GM23338 (cell line): ENCODE results near the gene ETV4. TPM values are rescaled to one million over a fixed set of nuclear protein-coding genes. Genes with fewer than 3 reads are reported as not detected.

Experiments used
- ATAC-seq: fragments of 200-7000 bp; cut with Tn5 transposase; 3 replicates; pipeline ENCODE4 v1.9.1; 2020
- DNase-seq: peaks from one replicate; pipeline ENCODE4 v3.0.0-alpha.2; 2015; ENCODE audit warnings: low spot score
- H2AFZ ChIP-seq: fragments of 200-600 bp; sonication (generic); 2 replicates; pipeline ENCODE4 v1.8.0; 2016; ENCODE audit warnings: antibody characterized with exemption, mild to moderate bottlenecking, moderate library complexity
- H3F3A ChIP-seq: fragments of 200-600 bp; sonication (generic); replicated peaks from 2 replicates; pipeline ENCODE4 v1.8.0; 2017; ENCODE audit warnings: antibody characterized with exemption, mixed run types, low read depth
- H3K27ac ChIP-seq: fragments of 200-600 bp; sonication (generic); 2 replicates; pipeline ENCODE4 v1.6.1; 2016; ENCODE audit warnings: low read depth
- H3K27me3 ChIP-seq: fragments of 200-600 bp; sonication (generic); 2 replicates; pipeline ENCODE4 v1.8.0; 2016; ENCODE audit warnings: mild to moderate bottlenecking, mixed run types, moderate library complexity; ENCODE audit not compliant: insufficient read depth
- H3K36me3 ChIP-seq: fragments of 200-600 bp; sonication (generic); 2 replicates; pipeline ENCODE4 v1.8.0; 2016; ENCODE audit warnings: mild to moderate bottlenecking; ENCODE audit not compliant: insufficient read depth
- H3K4me1 ChIP-seq: fragments of 200-600 bp; sonication (generic); 2 replicates; pipeline ENCODE4 v1.8.0; 2016; ENCODE audit warnings: mild to moderate bottlenecking, moderate library complexity; ENCODE audit not compliant: insufficient read depth
- H3K4me2 ChIP-seq: fragments of 200-600 bp; sonication (generic); 2 replicates; pipeline ENCODE4 v1.7.1; 2017; ENCODE audit warnings: mixed run types
- H3K4me3 ChIP-seq: fragments of 200-600 bp; sonication (generic); 2 replicates; pipeline ENCODE4 v1.6.1; 2016; ENCODE audit warnings: mixed run types
- H3K79me2 ChIP-seq: fragments of 200-600 bp; sonication (generic); replicated peaks from 2 replicates; pipeline ENCODE4 v1.8.0; 2017; ENCODE audit warnings: mild to moderate bottlenecking; ENCODE audit not compliant: insufficient read depth
- H3K9me2 ChIP-seq: fragments of 200-600 bp; sonication (generic); 2 replicates; pipeline ENCODE4 v1.8.0; 2017; ENCODE audit not compliant: insufficient read depth
- H4K20me1 ChIP-seq: fragments of 200-600 bp; sonication (generic); replicated peaks from 2 replicates; pipeline ENCODE4 v1.8.0; 2017; ENCODE audit warnings: mild to moderate bottlenecking; ENCODE audit not compliant: insufficient read depth
- H3K27ac Mint-ChIP-seq: 2 replicates; pipeline ENCODE4 v1.8.0; 2020; ENCODE audit warnings: inconsistent platforms, mild to moderate bottlenecking, moderate library complexity, mixed read lengths
- H3K27me3 Mint-ChIP-seq: 3 replicates; pipeline ENCODE4 v1.8.0; 2022; ENCODE audit warnings: low read depth, mild to moderate bottlenecking, moderate library complexity, mixed read lengths, inconsistent platforms; ENCODE audit not compliant: insufficient read depth, poor library complexity
- H3K36me3 Mint-ChIP-seq: 3 replicates; pipeline ENCODE4 v1.8.0; 2021; ENCODE audit warnings: low read depth, mild to moderate bottlenecking, inconsistent platforms, moderate library complexity, mixed read lengths
- H3K4me1 Mint-ChIP-seq: 3 replicates; pipeline ENCODE4 v1.8.0; 2020; ENCODE audit warnings: mild to moderate bottlenecking, inconsistent platforms, mixed read lengths
- H3K4me3 Mint-ChIP-seq: 3 replicates; pipeline ENCODE4 v1.8.0; 2021; ENCODE audit warnings: moderate library complexity, mild to moderate bottlenecking, inconsistent platforms, mixed read lengths
- H3K9me3 Mint-ChIP-seq: 3 replicates; pipeline ENCODE4 v1.8.0; 2020; ENCODE audit warnings: moderate library complexity, mild to moderate bottlenecking, inconsistent platforms, mixed read lengths
- CREB1 ChIP-seq: fragments of 250-450 bp; sonication (Bioruptor Pico); IDR thresholded peaks from 2 replicates; pipeline ENCODE4 v1.5.0; 2020; ENCODE audit warnings: low read depth, mild to moderate bottlenecking, moderate library complexity
- EZH2 ChIP-seq: fragments of 200-600 bp; sonication (generic); IDR thresholded peaks from one replicate; pipeline ENCODE4 v1.8.0; 2017; ENCODE audit warnings: antibody characterized with exemption, mild to moderate bottlenecking, low read depth; ENCODE audit not compliant: unreplicated experiment
- EZH2phosphoT487 ChIP-seq: fragments of 200-600 bp; sonication (generic); IDR thresholded peaks from one replicate; pipeline ENCODE4 v1.8.1; 2018; ENCODE audit warnings: antibody characterized with exemption; ENCODE audit not compliant: unreplicated experiment
- JUNB ChIP-seq: IDR thresholded peaks from one replicate; pipeline ENCODE4 v1.6.1; 2016; ENCODE audit warnings: antibody characterized with exemption; ENCODE audit not compliant: unreplicated experiment
- NANOG ChIP-seq: IDR thresholded peaks from 2 replicates; pipeline ENCODE4 v1.6.1; 2016; ENCODE audit warnings: antibody characterized with exemption, borderline replicate concordance
- POLR2AphosphoS5 ChIP-seq: IDR thresholded peaks from 2 replicates; pipeline ENCODE4 v1.6.1; 2016; ENCODE audit warnings: antibody characterized with exemption, low read depth
- STAT1 ChIP-seq: IDR thresholded peaks from one replicate; pipeline ENCODE4 v1.6.1; 2016; ENCODE audit warnings: antibody characterized with exemption; ENCODE audit not compliant: unreplicated experiment
- ZNF114 ChIP-seq: fragments of 250-450 bp; sonication (Bioruptor Pico); IDR thresholded peaks from 2 replicates; pipeline ENCODE4 v1.5.0; 2020; ENCODE audit warnings: mild to moderate bottlenecking, moderate library complexity
- ZNF331 ChIP-seq: fragments of 250-450 bp; sonication (Bioruptor Pico); IDR thresholded peaks from 2 replicates; pipeline ENCODE4 v1.5.0; 2020; ENCODE audit warnings: low read depth, mild to moderate bottlenecking, moderate library complexity
- polyA plus RNA-seq: library from polyadenylated mRNA; unstranded; fragments of >200 nt; fragmentation: Nextera tagmentation; extraction: Ambion mirVana; gene quantifications from 2 replicates; pipeline ENCODE4 v1.2.1, GENCODE V29; 2016
- total RNA-seq: library from RNA; depleted of rRNA; stranded (reverse); fragments of >200 nt; shearing (Covaris generic); gene quantifications from 2 replicates; pipeline ENCODE4 v1.2.3, GENCODE V29; 2014
- TF ChIP-seq, protein P1 (sequence below): fragments of 250-450 bp; sonication (Bioruptor Pico); IDR thresholded peaks from 2 replicates; pipeline ENCODE4 v1.5.0; 2020; ENCODE audit warnings: mild to moderate bottlenecking, moderate library complexity

Gene ETV4
- total and polyA plus RNA-seq, 2 experiments from 2014 or later, result 97.2 to 149 TPM

DNA sequence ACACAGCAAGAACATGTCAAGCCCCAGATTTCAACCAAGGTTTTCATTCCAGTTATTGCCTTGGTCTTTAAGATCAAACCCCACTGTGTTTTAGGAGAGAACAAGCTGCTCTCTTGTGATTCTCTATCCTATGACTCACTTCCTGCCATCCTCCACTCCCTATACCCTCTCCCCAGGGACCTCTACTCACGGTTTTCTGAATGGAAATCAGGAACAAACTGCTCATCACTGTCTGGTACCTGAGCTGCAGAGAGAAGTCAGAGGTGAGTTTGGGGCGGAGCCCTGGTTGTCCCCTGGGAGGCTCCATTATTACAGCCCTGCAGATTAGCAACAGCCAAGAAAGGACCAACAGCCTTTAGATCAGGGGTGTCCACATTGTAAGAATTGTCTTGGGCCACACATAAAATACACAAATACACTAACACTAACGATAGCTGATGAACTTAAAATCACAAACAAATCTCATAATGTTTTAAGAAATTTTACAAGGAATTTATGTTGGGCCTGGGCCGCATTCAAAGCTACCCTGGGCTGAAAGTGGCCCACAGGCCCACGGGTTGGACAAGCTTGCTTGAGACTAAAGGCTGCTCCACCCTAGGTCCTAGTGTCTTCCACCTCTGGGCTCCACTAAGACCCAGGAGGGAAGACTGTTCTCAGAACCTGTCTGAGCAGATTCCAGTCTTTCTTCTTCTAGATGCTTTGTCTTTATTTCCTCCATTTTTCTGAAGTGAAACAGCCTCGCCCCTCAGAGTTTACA is 9.7 kb downstream of the ETV4 start (continued):
- TF ChIP-seq, protein P1, sequence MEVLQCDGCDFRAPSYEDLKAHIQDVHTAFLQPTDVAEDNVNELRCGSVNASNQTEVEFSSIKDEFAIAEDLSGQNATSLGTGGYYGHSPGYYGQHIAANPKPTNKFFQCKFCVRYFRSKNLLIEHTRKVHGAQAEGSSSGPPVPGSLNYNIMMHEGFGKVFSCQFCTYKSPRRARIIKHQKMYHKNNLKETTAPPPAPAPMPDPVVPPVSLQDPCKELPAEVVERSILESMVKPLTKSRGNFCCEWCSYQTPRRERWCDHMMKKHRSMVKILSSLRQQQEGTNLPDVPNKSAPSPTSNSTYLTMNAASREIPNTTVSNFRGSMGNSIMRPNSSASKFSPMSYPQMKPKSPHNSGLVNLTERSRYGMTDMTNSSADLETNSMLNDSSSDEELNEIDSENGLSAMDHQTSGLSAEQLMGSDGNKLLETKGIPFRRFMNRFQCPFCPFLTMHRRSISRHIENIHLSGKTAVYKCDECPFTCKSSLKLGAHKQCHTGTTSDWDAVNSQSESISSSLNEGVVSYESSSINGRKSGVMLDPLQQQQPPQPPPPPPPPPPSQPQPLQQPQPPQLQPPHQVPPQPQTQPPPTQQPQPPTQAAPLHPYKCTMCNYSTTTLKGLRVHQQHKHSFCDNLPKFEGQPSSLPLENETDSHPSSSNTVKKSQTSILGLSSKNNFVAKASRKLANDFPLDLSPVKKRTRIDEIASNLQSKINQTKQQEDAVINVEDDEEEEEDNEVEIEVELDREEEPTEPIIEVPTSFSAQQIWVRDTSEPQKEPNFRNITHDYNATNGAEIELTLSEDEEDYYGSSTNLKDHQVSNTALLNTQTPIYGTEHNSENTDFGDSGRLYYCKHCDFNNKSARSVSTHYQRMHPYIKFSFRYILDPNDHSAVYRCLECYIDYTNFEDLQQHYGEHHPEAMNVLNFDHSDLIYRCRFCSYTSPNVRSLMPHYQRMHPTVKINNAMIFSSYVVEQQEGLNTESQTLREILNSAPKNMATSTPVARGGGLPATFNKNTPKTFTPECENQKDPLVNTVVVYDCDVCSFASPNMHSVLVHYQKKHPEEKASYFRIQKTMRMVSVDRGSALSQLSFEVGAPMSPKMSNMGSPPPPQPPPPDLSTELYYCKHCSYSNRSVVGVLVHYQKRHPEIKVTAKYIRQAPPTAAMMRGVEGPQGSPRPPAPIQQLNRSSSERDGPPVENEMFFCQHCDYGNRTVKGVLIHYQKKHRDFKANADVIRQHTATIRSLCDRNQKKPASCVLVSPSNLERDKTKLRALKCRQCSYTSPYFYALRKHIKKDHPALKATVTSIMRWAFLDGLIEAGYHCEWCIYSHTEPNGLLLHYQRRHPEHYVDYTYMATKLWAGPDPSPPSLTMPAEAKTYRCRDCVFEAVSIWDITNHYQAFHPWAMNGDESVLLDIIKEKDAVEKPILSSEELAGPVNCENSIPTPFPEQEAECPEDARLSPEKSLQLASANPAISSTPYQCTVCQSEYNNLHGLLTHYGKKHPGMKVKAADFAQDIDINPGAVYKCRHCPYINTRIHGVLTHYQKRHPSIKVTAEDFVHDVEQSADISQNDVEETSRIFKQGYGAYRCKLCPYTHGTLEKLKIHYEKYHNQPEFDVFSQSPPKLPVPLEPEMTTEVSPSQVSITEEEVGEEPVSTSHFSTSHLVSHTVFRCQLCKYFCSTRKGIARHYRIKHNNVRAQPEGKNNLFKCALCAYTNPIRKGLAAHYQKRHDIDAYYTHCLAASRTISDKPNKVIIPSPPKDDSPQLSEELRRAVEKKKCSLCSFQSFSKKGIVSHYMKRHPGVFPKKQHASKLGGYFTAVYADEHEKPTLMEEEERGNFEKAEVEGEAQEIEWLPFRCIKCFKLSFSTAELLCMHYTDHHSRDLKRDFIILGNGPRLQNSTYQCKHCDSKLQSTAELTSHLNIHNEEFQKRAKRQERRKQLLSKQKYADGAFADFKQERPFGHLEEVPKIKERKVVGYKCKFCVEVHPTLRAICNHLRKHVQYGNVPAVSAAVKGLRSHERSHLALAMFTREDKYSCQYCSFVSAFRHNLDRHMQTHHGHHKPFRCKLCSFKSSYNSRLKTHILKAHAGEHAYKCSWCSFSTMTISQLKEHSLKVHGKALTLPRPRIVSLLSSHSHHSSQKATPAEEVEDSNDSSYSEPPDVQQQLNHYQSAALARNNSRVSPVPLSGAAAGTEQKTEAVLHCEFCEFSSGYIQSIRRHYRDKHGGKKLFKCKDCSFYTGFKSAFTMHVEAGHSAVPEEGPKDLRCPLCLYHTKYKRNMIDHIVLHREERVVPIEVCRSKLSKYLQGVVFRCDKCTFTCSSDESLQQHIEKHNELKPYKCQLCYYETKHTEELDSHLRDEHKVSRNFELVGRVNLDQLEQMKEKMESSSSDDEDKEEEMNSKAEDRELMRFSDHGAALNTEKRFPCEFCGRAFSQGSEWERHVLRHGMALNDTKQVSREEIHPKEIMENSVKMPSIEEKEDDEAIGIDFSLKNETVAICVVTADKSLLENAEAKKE (CRISPR knock-in tag), result no peak
- TF ChIP-seq POLR2AphosphoS5 (no peak), NANOG (no peak), ZNF114 (CRISPR knock-in tag) (no peak), CREB1 (CRISPR knock-in tag) (no peak), STAT1 (no peak), ZNF331 (CRISPR knock-in tag) (no peak), EZH2 (no peak)

DNA sequence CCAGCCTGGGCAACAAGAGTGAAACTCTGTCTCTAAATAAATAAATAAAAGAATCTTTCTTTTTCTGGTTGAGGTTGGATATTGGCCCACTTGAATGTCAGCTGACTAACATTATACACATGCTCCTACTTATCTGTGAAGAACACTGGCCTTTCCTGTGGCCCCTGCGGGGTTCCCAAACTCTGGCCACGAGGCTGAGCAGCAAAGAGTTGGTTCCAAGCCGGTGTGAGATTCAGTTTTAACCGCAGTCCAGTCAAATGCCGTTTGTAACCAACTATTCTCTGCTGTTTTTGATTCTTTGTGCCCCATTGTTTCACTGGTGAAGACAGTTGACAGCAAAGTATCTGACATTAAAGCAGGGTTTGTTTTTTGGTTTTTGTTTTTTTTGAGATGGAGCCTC is 11.2 kb downstream of the ETV4 start:
- no peak for DNase-seq
- no peak for ATAC-seq
- H3K36me3 ChIP-seq, result 0 out of 2 replicates have a peak, but pooled peaks cover 4% of the 10 kb centered on the region
- H3K9me2 ChIP-seq, result no peaks in the 10 kb centered on the region
- H3K27ac ChIP-seq, result peak overlapping the region; percentile 69; the same call in 1 of the 2 replicates
- H3K79me2 ChIP-seq, result peaks cover 56% of the 10 kb centered on the region
- no peaks in the 10 kb centered on the region for H3K27me3 ChIP-seq
- no peak overlapping the region for H3K4me3 Mint-ChIP-seq
- H3F3A ChIP-seq, result peaks cover 33% of the 10 kb centered on the region
- H3K4me2 ChIP-seq, result no peak overlapping the region
- H2AFZ ChIP-seq, result no peak overlapping the region
- H3K27me3 Mint-ChIP-seq, result peaks cover 10% of the 10 kb centered on the region
- peaks cover 30% of the 10 kb centered on the region; the same call in 1 of the 2 replicates for H4K20me1 ChIP-seq
- no peaks in the 10 kb centered on the region for H3K9me3 Mint-ChIP-seq
- H3K27ac Mint-ChIP-seq, result no peak overlapping the region
- no peak overlapping the region for H3K4me3 ChIP-seq
- H3K36me3 Mint-ChIP-seq, result peaks cover 66% of the 10 kb centered on the region
- H3K4me1 Mint-ChIP-seq, result peaks cover 70% of the 10 kb centered on the region
- H3K4me1 ChIP-seq, result peaks cover 64% of the 10 kb centered on the region
- TF ChIP-seq STAT1, result no peak
- TF ChIP-seq, protein P1 (CRISPR knock-in tag), result no peak
- no peak for TF ChIP-seq POLR2AphosphoS5
- TF ChIP-seq EZH2phosphoT487, result no peak
- no peak for TF ChIP-seq JUNB
